Middle frontal gyrus (tissue), 1 donor: ENCODE data around the gene MAP10.

Experiments used
- DNase-seq: peaks from one replicate; pipeline ENCODE4 v3.0.0-alpha.2; 2015; ENCODE audit warnings: low spot score; ENCODE audit errors: extremely low spot score

The MAP10 gene

GRCh38 chr1:232854798-232855159 lies 49.6 kb downstream of the MAP10 start:
- DNase-seq, result no peak

- DNase-seq, result no peak
Measured at GRCh38 chr1:232856541-232856940, 51.3 kb downstream of the MAP10 start.
